ENCODE measurements around the gene DENND1A.
"Not testable (repeated sequence)": the region's sequence is repeated elsewhere in the genome, so short reads cannot be mapped to it uniquely, and the experiment has no call there.

The DENND1A gene

DNA sequence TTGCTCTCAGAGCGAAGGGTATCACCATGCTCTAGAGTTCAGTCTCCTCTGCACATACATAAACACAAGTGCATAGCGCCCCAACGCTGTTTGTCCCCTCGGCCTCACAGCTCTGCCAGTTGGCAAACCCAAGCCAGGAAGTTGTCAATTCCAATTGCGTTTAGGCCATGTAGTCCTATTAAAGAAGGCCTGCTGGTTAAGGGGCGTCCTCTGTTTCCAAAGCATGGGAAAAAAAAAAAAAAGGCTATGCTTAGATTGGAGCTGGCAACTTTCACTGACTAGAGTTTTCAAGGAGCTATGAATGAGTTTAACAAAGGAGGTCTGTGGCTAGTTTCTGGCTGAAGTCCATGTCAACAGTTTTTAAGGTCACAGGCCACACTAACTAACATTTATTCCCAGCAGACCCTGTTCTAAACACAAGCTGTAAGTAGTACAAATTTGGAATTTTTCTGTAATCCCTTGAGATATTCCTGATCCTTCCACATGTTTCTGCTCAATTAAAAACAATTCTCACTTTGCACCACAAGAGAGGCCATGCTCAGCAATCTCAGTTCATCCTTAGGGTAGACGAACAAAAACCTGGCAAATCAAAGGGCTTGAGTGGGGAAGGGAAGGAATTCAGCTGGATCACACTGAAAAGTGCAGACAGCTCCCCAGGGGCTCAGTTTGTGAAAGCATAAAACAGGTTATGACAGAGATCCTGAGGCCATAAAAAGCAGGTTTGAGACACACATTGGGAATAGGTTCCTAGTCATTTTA is 187.7 kb downstream of the DENND1A start:
- no peak for TF ChIP-seq CTCF (conservative IDR thresholded peaks at IDR 0.05; ENCODE audit: control insufficient read depth, insufficient read depth, low read depth, low read length)
- DNase-seq (ENCODE audit: low read depth), result peak; percentile 59
- no peak overlapping the region for H3K4me3 ChIP-seq (ENCODE audit: control insufficient read depth, low read depth, low read length)

DNA sequence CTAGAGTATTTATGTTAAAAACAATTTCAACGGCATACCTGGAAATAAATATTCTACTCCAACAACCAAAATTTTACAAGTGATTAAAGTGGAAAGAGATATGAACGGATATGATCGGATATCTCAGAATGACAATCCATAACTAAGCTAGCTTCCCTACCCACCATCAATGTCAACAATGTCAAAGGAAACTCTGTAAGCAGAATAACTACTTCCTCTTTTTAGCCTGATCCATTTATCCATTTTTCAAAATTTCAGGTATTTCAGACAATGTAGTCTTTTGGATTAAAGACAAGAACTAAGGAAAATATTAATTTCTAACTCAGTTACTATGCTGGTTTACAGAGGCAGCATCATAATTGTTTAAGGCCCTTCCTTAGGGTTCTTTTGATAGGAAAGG is 188.7 kb downstream of the DENND1A start:
- no peak overlapping the region for H3K4me3 ChIP-seq (ENCODE audit: control insufficient read depth, low read depth, low read length)
- no peak for TF ChIP-seq CTCF (conservative IDR thresholded peaks at IDR 0.05; ENCODE audit: control insufficient read depth, insufficient read depth, low read depth, low read length)
- no peak for DNase-seq (ENCODE audit: low read depth)

- DNase-seq (ENCODE audit: low read depth), result no peak
- H3K4me3 ChIP-seq (ENCODE audit: control insufficient read depth, low read depth, low read length), result no peak overlapping the region
- TF ChIP-seq CTCF (conservative IDR thresholded peaks at IDR 0.05; ENCODE audit: control insufficient read depth, insufficient read depth, low read depth, low read length), result no peak
Measured at GRCh38 chr9:123739902-123740301, 190.0 kb downstream of the DENND1A start.

GRCh38 chr9:123739387-123739786 is 190.5 kb downstream of the DENND1A start:
- TF ChIP-seq CTCF (conservative IDR thresholded peaks at IDR 0.05; ENCODE audit: control insufficient read depth, insufficient read depth, low read depth, low read length), result no peak
- no peak overlapping the region for H3K4me3 ChIP-seq (ENCODE audit: control insufficient read depth, low read depth, low read length)

DNA sequence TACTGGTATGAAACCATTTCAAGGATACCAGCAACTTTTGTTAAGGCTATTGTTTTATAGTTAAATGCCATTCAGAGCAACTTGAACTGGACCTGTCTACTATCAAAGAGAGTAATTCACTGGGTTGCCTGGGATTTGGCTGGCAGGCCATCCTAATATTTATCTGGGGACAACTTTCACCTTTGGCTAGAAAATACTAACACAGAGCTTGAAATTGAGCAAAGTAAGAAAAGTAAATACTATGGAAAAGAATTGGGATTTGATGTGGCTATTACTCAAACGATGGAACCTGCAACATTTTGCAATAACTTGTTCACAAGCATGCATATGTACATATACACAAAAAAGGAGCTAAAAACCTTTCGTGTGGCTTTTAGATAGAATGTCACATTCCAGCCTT is 191.3 kb downstream of the DENND1A start:
- no peak for TF ChIP-seq CTCF (conservative IDR thresholded peaks at IDR 0.05; ENCODE audit: control insufficient read depth, insufficient read depth, low read depth, low read length)
- DNase-seq (ENCODE audit: low read depth), result no peak
- no peak overlapping the region for H3K4me3 ChIP-seq (ENCODE audit: control insufficient read depth, low read depth, low read length)

More at GRCh38 chr9:123739387-123739786, 190.5 kb downstream of the DENND1A start:
- DNase-seq (ENCODE audit: low read depth), result no peak

GRCh38 chr9:123735376-123735775 is 194.6 kb downstream of the DENND1A start:
- DNase-seq (ENCODE audit: low read depth), result no peak
- no peak for TF ChIP-seq CTCF (conservative IDR thresholded peaks at IDR 0.05; ENCODE audit: control insufficient read depth, insufficient read depth, low read depth, low read length)
- no peak overlapping the region for H3K4me3 ChIP-seq (ENCODE audit: control insufficient read depth, low read depth, low read length)

DNA sequence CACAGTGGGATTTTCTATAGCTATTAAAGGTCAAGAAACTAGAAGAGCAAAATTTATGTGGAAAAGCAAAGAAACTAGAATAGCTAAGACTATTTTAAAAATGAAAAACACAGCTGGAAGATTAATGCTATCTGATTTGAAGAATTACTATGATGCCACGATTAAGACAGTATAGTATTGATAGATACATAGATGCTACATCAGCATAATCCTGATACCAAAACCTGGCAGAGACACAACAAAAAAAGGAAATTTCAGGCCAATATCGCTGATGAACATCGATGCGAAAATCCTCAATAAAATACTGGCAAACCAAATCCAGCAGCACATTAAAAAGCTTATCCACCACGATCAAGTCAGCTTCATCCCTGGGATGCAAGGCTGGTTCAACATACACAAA is 201.4 kb downstream of the DENND1A start:
- not testable (repeated sequence) for H3K4me3 ChIP-seq (ENCODE audit: control insufficient read depth, low read depth, low read length); DNase-seq (ENCODE audit: low read depth)
